Measurements from ENCODE around the gene ZNHIT2. TPM values are rescaled to one million over a fixed set of nuclear protein-coding genes. Genes with fewer than 3 reads are reported as not detected.

The ZNHIT2 gene
- total RNA-seq, 1 donor from 2014 or later, result 8.3 TPM

GRCh38 chr11:65072631-65072966, 44.9 kb downstream of the ZNHIT2 start:
- no peak for DNase-seq (ENCODE audit: low read depth)

DNA sequence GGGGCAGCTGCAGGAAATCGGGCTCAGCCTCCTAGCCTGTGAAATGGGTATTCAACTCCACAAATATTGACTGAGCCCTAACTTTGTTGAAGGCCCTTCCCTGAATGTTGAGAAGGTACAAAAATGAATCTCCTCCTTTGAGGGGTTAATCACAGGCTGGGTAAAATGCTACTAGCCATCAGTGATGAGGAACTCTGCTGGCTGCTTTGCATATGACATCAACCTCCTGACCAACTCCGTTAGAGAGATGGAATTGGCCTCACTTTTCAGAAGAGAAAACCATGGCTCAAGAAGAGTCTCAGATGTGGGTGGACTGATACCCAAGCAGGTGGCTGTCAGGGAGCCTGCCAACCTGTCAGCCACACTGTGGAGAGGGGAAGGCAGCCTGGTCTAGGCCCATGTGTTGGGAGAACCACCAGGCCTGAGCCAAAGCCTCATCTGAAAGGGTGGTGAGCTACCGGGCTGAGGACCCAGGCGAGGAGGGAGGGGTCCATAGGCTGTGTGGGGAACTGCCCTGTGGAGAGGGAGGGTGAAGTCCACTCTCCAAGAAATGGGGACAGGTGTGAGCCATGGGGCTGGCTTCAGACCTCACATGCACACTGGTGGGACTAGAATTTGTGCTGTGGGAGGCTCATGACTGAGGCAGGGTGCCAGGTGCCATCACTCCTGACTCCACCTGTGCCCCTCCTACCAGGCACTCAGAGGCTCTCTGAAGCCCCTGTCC, 45.4 kb downstream of the ZNHIT2 start:
- DNase-seq (ENCODE audit: low read depth), result no peak

DNA sequence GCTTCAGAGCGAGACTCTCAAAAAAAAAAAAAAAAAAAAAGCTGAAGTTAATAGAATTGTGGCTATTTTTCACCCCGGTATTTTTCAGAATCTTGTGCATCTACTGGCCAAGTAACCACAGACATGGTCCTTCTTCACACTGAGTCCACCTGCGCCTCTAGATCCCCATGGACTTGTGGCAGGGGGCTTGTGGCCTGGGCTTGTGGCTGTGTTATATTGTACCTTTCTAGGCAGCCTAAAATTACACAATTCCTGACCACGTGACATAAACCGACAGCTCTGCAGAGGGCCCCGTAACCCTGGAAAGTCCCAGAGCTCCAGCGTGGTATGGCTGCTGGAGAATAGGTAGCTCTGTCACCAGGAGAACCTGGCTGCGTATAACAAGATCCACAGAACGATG, 48.3 kb downstream of the ZNHIT2 start:
- peak; percentile 35 for DNase-seq (ENCODE audit: low read depth)

DNA sequence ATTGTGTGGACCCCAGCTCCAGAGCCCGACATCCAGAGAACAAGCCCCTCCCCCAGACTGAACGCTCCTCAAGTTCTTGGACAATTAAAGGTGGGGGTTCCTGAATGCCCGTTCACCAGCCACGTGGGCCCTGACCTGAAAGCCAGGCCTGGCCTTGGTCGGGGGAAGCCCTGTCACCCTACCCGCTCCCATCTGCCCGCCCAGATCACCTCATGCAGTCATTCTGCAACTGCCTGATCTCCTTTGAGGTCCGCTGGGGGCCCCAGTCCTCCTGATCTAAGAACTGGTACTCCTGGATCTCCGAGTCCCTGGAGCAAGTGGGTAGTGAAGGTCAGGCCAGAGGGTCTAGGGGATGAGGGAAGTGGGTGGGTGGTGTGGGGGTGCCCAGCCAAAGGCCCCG, 50.1 kb downstream of the ZNHIT2 start:
- no peak for DNase-seq (ENCODE audit: low read depth)

GRCh38 chr11:65066805-65067291, 50.7 kb downstream of the ZNHIT2 start:
- no peak for DNase-seq (ENCODE audit: low read depth)

Other genes starting within 250 kb of the ZNHIT2 start
- 103 and 181 TPM in 2 replicates for gene EHD1, start 239.1 kb downstream of the ZNHIT2 start, total RNA-seq
- 16.8 and 28.9 TPM in 2 replicates for gene ATG2A, start 200.5 kb downstream of the ZNHIT2 start, total RNA-seq
- 21.7 and 22.9 TPM in 2 replicates for gene PPP2R5B, start 193.0 kb downstream of the ZNHIT2 start, total RNA-seq
- not detected in 2 replicates for gene GPHA2, start 181.8 kb downstream of the ZNHIT2 start, total RNA-seq
- not detected in 2 replicates for gene MAJIN, start 145.6 kb downstream of the ZNHIT2 start, total RNA-seq
- gene BATF2, start 120.7 kb downstream of the ZNHIT2 start, total RNA-seq, result 1.1 and 1.6 TPM in 2 replicates
- gene ARL2, start 103.5 kb downstream of the ZNHIT2 start, total RNA-seq, result 87.3 and 107 TPM in 2 replicates
- 10.4 and 13.3 TPM in 2 replicates for gene SNX15, start 90.3 kb downstream of the ZNHIT2 start, total RNA-seq
- 11.3 and 13.4 TPM in 2 replicates for gene SAC3D1, start 76.5 kb downstream of the ZNHIT2 start, total RNA-seq
- 7.8 and 10.9 TPM in 2 replicates for gene NAALADL1, start 59.1 kb downstream of the ZNHIT2 start, total RNA-seq
- 1.1 and 5.9 TPM in 2 replicates for gene CDCA5, start 33.7 kb downstream of the ZNHIT2 start, total RNA-seq
- gene ZFPL1, start 33.5 kb downstream of the ZNHIT2 start, total RNA-seq, result 23.1 and 30.2 TPM in 2 replicates
- 176 and 180 TPM in 2 replicates for gene VPS51, start 21.5 kb downstream of the ZNHIT2 start, total RNA-seq
- gene TM7SF2, start 5.8 kb downstream of the ZNHIT2 start, total RNA-seq, result 38.0 and 41.0 TPM in 2 replicates
- gene FAU, start 4.4 kb upstream of the ZNHIT2 start, total RNA-seq, result 166 and 286 TPM in 2 replicates
- gene MRPL49, start 4.6 kb upstream of the ZNHIT2 start, total RNA-seq, result 55.3 and 97.8 TPM in 2 replicates
- gene SYVN1, start 16.8 kb upstream of the ZNHIT2 start, total RNA-seq, result 17.2 and 49.8 TPM in 2 replicates
- gene SPDYC, start 52.5 kb upstream of the ZNHIT2 start, total RNA-seq, result not detected in 2 replicates
- gene CAPN1, start 64.2 kb upstream of the ZNHIT2 start, total RNA-seq, result 223 and 251 TPM in 2 replicates
- gene POLA2, start 144.3 kb upstream of the ZNHIT2 start, total RNA-seq, result 3.2 and 7.1 TPM in 2 replicates
- gene CDC42EP2, start 197.2 kb upstream of the ZNHIT2 start, total RNA-seq, result 10.9 and 14.1 TPM in 2 replicates
- gene DPF2, start 216.2 kb upstream of the ZNHIT2 start, total RNA-seq, result 23.1 and 47.2 TPM in 2 replicates
- 0.17 TPM in 1 of 2 replicates, not detected in the other for gene TIGD3, start 237.1 kb upstream of the ZNHIT2 start, total RNA-seq